ENCODE measurements around the gene ME2.
"Not testable (repeated sequence)": the region's sequence is repeated elsewhere in the genome, so short reads cannot be mapped to it uniquely, and the experiment has no call there.

ME2 gene

GRCh38 chr18:50937183-50937582, 58.3 kb downstream of the ME2 start:
- no peak for TF ChIP-seq CTCF (IDR thresholded peaks at IDR 0.05)
- Histone ChIP-seq H3K9me3 (no peaks in the 10 kb centered on the region), H3K27me3 (no peaks in the 10 kb centered on the region), H3K27ac (no peak overlapping the region), H3K4me1 (ENCODE audit: control insufficient read depth in 1 of 2, insufficient read depth in 1 of 2, low read depth in 1 of 2, low read length in 1 of 2) (no peaks in the 10 kb centered on the region), H3K4me3 (ENCODE audit: low read depth in 1 of 2, low read length in 1 of 2) (no peak overlapping the region), H3K36me3 (peaks cover 52% of the 10 kb centered on the region)

GRCh38 chr18:50938912-50939311, 60.0 kb downstream of the ME2 start:
- H3K27me3 ChIP-seq = no peaks in the 10 kb centered on the region
- no peak for TF ChIP-seq CTCF (IDR thresholded peaks at IDR 0.05)
- peaks cover 47% of the 10 kb centered on the region for H3K36me3 ChIP-seq
- H3K4me1 ChIP-seq (ENCODE audit: control insufficient read depth in 1 of 2, insufficient read depth in 1 of 2, low read depth in 1 of 2, low read length in 1 of 2) = no peaks in the 10 kb centered on the region
- H3K27ac ChIP-seq = no peak overlapping the region
- H3K9me3 ChIP-seq = no peaks in the 10 kb centered on the region
- no peak overlapping the region for H3K4me3 ChIP-seq (ENCODE audit: low read depth in 1 of 2, low read length in 1 of 2)

- no peak for TF ChIP-seq CTCF (IDR thresholded peaks at IDR 0.05)
- Histone ChIP-seq H3K4me1 (ENCODE audit: control insufficient read depth in 1 of 2, insufficient read depth in 1 of 2, low read depth in 1 of 2, low read length in 1 of 2) (no peaks in the 10 kb centered on the region), H3K36me3 (peaks cover 74% of the 10 kb centered on the region), H3K27me3 (no peaks in the 10 kb centered on the region), H3K27ac (no peak overlapping the region), H3K9me3 (no peaks in the 10 kb centered on the region), H3K4me3 (ENCODE audit: low read depth in 1 of 2, low read length in 1 of 2) (no peak overlapping the region)
These were observed 65.5 kb downstream of the ME2 start for GRCh38 chr18:50944245-50944932.

- not testable (repeated sequence) for H3K27ac ChIP-seq; H3K9me3 ChIP-seq; H3K4me1 ChIP-seq (ENCODE audit: control insufficient read depth in 1 of 2, insufficient read depth in 1 of 2, low read depth in 1 of 2, low read length in 1 of 2); H3K27me3 ChIP-seq; H3K4me3 ChIP-seq (ENCODE audit: low read depth in 1 of 2, low read length in 1 of 2)
- H3K36me3 ChIP-seq = peaks cover 66% of the 10 kb centered on the region
These were observed 67.0 kb downstream of the ME2 start for GRCh38 chr18:50945918-50946317.

GRCh38 chr18:50947899-50948298, 69.0 kb downstream of the ME2 start:
- H3K9me3 ChIP-seq = no peaks in the 10 kb centered on the region
- no peak overlapping the region for H3K4me3 ChIP-seq (ENCODE audit: low read depth in 1 of 2, low read length in 1 of 2)
- no peaks in the 10 kb centered on the region for H3K27me3 ChIP-seq
- no peaks in the 10 kb centered on the region for H3K4me1 ChIP-seq (ENCODE audit: control insufficient read depth in 1 of 2, insufficient read depth in 1 of 2, low read depth in 1 of 2, low read length in 1 of 2)
- peaks cover 55% of the 10 kb centered on the region for H3K36me3 ChIP-seq
- H3K27ac ChIP-seq = no peak overlapping the region
- TF ChIP-seq CTCF (IDR thresholded peaks at IDR 0.05) = no peak

GRCh38 chr18:50949185-50949584, 70.3 kb downstream of the ME2 start:
- H3K36me3 ChIP-seq = peaks cover 44% of the 10 kb centered on the region
- H3K9me3 ChIP-seq = no peaks in the 10 kb centered on the region
- no peaks in the 10 kb centered on the region for H3K4me1 ChIP-seq (ENCODE audit: control insufficient read depth in 1 of 2, insufficient read depth in 1 of 2, low read depth in 1 of 2, low read length in 1 of 2)
- no peaks in the 10 kb centered on the region for H3K27me3 ChIP-seq
- H3K27ac ChIP-seq = no peak overlapping the region
- no peak overlapping the region for H3K4me3 ChIP-seq (ENCODE audit: low read depth in 1 of 2, low read length in 1 of 2)
- no peak for TF ChIP-seq CTCF (IDR thresholded peaks at IDR 0.05)

Data from neutrophil (primary cell).